ENCODE results near the gene GALNT5. TPM values are rescaled to one million over a fixed set of nuclear protein-coding genes. Genes with fewer than 3 reads are reported as not detected.
"Not testable (repeated sequence)": the region's sequence is repeated elsewhere in the genome, so short reads cannot be mapped to it uniquely, and the experiment has no call there.

GALNT5 gene
- total RNA-seq, 1 donor from 2014 or later: 0.19 TPM

- no peak overlapping the region for H3K4me3 ChIP-seq
- DNase-seq: no peak
- intact Hi-C loops (cut with micrococcal nuclease): no loop called here
- H3K27me3 ChIP-seq (ENCODE audit: low read depth): no peaks in the 10 kb centered on the region
- H3K27ac ChIP-seq (replicated peaks): no peak overlapping the region
- H3K36me3 ChIP-seq: no peaks in the 10 kb centered on the region
- peaks cover 13% of the 10 kb centered on the region for H3K9me3 ChIP-seq (replicated peaks)
- TF ChIP-seq CTCF (IDR thresholded peaks at IDR 0.05; ENCODE audit: borderline replicate concordance): no peak
- H3K4me1 ChIP-seq: no peaks in the 10 kb centered on the region
Observed at GRCh38 chr2:157339965-157340655, 82.6 kb downstream of the GALNT5 start.

GRCh38 chr2:157341381-157341780 lies 83.9 kb downstream of the GALNT5 start:
- intact Hi-C loops (cut with micrococcal nuclease); H3K4me3 ChIP-seq; H3K27me3 ChIP-seq (ENCODE audit: low read depth); H3K4me1 ChIP-seq; H3K36me3 ChIP-seq; H3K27ac ChIP-seq (replicated peaks); DNase-seq: not testable (repeated sequence)
- H3K9me3 ChIP-seq (replicated peaks): peaks cover 15% of the 10 kb centered on the region

GRCh38 chr2:157345647-157346389 lies 88.3 kb downstream of the GALNT5 start:
- Histone ChIP-seq H3K4me1 (no peaks in the 10 kb centered on the region), H3K27ac (replicated peaks) (no peak overlapping the region), H3K4me3 (no peak overlapping the region), H3K9me3 (replicated peaks) (peaks cover 15% of the 10 kb centered on the region), H3K27me3 (ENCODE audit: low read depth) (no peaks in the 10 kb centered on the region), H3K36me3 (no peaks in the 10 kb centered on the region)
- DNase-seq: no peak
- intact Hi-C loops (cut with micrococcal nuclease): no loop called here
- no peak for TF ChIP-seq CTCF (IDR thresholded peaks at IDR 0.05; ENCODE audit: borderline replicate concordance)

- Histone ChIP-seq H3K27ac (replicated peaks) (no peak overlapping the region), H3K9me3 (replicated peaks) (peaks cover 10% of the 10 kb centered on the region), H3K27me3 (ENCODE audit: low read depth) (no peaks in the 10 kb centered on the region), H3K4me1 (no peaks in the 10 kb centered on the region), H3K4me3 (no peak overlapping the region), H3K36me3 (no peaks in the 10 kb centered on the region)
- intact Hi-C loops (cut with micrococcal nuclease): no loop called here
- no peak for TF ChIP-seq CTCF (IDR thresholded peaks at IDR 0.05; ENCODE audit: borderline replicate concordance)
- DNase-seq: no peak
Observed at GRCh38 chr2:157348291-157348921, 90.9 kb downstream of the GALNT5 start.

GRCh38 chr2:157349949-157350515 lies 92.5 kb downstream of the GALNT5 start:
- TF ChIP-seq CTCF (IDR thresholded peaks at IDR 0.05; ENCODE audit: borderline replicate concordance): no peak
- H3K4me1 ChIP-seq: no peaks in the 10 kb centered on the region
- no peak for DNase-seq
- intact Hi-C loops (cut with micrococcal nuclease): no loop called here
- H3K27me3 ChIP-seq (ENCODE audit: low read depth): no peaks in the 10 kb centered on the region
- H3K9me3 ChIP-seq (replicated peaks): peaks cover 2% of the 10 kb centered on the region
- H3K27ac ChIP-seq (replicated peaks): no peak overlapping the region
- H3K36me3 ChIP-seq: no peaks in the 10 kb centered on the region
- H3K4me3 ChIP-seq: no peak overlapping the region

All from left ventricle myocardium inferior (tissue), 1 donor.